ENCODE measurements around the gene LPAR6.
A peak's percentile ranks its signal among the peaks of the same experiment; 100 is the strongest.

LPAR6 gene

GRCh38 chr13:48414501-48414900 is 1.6 kb upstream of the LPAR6 start:
- DNase-seq, result no peak

DNA sequence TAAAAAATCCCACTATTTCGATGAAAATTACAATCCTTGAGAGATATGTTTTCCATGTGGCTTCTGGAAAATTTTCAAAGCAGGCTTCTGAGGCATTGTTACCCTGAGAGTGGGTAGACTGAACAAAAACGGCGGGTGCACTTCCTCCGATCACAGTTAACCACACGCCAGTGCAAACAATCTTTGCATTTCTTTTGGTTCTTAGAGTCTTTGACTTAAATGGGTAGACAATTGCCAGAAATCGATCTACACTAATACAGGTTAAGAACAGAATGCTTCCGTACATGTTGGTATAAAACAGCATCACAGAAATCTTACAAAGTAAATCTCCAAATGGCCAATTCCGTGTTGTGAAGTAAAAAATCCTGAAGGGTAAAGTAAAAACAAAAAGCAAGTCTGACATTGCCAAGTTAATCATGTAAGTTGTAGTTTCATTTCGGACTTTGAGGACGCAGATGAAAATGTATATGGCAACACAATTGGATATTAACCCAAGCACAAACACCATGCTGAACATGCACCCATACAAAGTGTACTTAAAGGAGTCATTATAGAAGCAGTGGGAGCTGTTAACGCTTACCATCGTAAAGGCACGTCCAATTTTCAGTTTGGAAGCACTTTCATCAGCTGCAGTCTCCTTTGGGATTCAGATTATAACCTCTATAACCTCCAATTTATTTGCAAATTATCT is 927 bp downstream of the LPAR6 start:
- no peak for DNase-seq

DNA sequence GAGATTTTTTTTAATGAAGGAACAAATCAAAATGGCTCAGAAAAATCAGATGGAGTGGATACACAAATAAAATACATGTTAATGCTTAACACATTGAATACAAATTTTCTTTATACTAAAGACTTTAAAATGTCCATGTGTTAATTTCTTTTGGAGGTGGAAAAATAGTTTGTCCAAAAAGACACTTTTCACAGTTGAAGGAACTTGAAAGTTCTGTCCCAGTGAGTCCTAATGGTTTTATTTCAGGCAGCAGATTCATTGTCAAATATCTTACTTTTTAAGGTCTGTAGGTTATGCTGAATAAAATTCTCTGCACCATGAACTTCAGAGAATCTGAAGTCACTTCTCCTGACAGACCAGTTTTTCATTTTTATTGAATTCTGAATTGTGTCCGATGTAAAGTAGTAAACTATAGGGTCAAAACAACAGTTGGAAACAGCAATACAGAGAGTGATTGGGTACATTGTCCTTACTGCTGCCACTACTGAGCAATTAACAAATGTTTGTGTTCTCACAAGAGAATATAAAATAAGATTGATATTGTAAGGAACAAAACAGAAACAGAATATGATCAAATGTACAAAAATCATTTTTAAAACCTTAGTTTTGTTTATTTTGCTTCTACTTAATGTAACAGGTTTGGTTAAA is 1.6 kb downstream of the LPAR6 start:
- DNase-seq, result no peak

GRCh38 chr13:48410199-48410598 is 2.7 kb downstream of the LPAR6 start:
- DNase-seq, result no peak

- no peak for DNase-seq
These were observed 7.0 kb downstream of the LPAR6 start for GRCh38 chr13:48405875-48406274.

DNA sequence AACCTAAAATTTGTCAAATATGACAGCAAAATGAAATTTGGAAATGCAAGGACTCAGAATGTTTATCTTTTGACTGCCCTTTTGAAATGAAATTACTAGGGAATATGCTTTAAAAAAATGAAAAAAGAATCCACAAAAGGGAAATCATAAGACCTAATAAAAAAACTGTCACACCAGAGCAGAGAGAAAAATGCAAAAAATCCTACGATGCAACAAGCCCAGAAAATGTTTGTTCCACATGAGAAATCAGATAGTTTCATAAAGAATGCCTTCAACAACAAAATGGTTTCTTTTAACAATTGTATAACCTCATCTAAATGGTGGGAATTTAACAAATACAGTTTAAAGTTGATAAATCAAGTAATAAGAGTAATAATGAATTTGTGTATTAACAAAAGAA is 8.0 kb downstream of the LPAR6 start:
- no peak for DNase-seq

GRCh38 chr13:48403913-48404312 is 9.0 kb downstream of the LPAR6 start:
- no peak for DNase-seq

GRCh38 chr13:48403151-48403631 is 9.7 kb downstream of the LPAR6 start:
- peak in 1 of 2 donors; percentile 92 for DNase-seq

DNA sequence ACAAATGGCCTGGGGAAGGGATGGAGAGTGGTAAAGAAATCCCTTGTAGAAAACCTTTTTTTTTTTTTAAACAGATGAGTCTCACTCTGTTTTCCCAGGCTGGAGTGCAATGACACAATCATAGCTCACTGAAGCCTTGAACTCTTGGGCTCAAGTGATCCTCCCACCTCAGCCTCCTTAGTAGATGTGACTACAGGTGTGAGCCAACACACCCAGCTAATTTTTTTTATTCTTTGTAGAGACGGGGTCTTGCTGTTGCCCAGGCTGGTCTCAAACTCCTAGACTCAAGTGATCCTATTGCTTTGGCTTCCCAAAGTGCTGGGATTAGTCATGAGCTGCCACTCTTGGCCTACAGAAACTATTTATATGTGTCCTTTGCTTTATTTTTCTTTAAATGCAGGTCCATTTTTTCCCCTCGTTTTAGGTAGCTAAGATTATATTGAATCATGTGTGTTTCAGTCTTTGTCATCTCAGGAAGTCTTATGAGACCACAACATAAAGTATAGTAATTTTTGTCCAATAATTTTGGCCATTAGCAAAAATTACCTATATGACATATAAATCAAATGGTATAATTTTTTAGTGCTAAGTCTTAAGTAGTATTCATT is 10.5 kb downstream of the LPAR6 start:
- DNase-seq, result no peak

GRCh38 chr13:48401480-48401879 is 11.4 kb downstream of the LPAR6 start:
- DNase-seq, result peak in 1 of 2 donors; percentile 53

DNA sequence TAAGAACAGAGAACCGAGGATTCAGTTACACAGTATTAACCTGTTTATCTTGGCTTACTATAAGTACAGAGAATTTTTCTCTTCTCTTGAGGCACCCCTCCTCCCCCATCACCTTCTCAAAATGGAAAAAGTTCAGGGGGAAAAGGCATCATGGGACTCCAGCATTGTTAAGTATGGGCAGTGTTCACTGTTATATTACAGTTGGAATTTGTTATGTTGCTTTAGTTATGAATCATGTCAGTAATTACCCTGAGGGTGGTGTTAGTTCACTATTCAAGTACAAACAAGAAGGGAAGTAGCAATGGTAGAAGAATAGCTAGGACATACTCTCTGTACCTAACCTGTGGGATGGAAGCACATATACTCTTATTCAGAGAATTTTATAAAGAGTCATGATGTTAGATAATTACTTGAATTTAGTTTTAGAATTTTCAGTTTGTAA is 12.0 kb downstream of the LPAR6 start:
- DNase-seq, result peak in 1 of 2 donors; percentile 74

GRCh38 chr13:48400090-48400694 is 12.7 kb downstream of the LPAR6 start:
- no peak for DNase-seq

- no peak for DNase-seq
These were observed 14.3 kb downstream of the LPAR6 start for GRCh38 chr13:48398450-48399095.

DNA sequence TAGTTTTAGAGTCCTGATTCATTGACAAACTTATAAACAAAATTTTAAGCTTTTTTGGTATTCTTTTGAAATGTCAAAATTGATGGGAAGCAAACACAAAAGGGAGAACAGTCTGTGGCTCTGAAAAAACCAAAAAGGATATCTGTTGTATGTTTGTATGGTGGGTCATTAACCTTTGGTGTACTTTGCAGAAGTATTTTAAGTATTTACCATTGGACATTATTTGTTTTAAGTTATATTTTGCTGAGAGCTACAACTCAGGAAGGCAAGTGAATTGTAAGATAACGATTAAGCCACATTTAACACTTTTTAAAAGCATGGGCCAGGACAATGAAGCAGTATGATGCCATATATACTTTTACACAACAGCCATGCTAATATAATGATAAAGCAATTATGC is 15.2 kb downstream of the LPAR6 start:
- DNase-seq, result no peak

GRCh38 chr13:48393698-48394085 is 19.2 kb downstream of the LPAR6 start:
- no peak for DNase-seq

GRCh38 chr13:48393030-48393697 is 19.7 kb downstream of the LPAR6 start:
- DNase-seq, result no peak

GRCh38 chr13:48391257-48391656 is 21.7 kb downstream of the LPAR6 start:
- no peak for DNase-seq

DNA sequence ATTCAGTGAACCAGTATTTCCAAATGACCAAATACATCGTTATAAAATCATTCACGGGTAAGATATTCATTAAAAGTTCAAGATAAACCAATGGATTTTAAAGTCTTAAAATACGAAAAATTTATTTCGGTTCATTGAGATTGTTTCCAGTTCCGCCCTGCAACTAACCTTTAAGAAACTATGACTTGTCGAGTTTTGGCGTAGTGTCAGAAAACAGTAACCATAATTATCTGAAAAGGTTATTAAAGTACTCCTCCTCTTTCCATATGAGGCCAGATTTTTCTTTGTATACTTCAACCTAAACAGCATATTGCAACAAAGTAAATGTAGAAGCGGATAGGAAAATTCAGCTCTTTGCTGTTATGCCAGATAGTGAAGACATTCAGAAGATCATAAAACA is 26.1 kb downstream of the LPAR6 start:
- no peak for DNase-seq

- no peak for DNase-seq
These were observed 29.5 kb downstream of the LPAR6 start for GRCh38 chr13:48383384-48383783.

DNA sequence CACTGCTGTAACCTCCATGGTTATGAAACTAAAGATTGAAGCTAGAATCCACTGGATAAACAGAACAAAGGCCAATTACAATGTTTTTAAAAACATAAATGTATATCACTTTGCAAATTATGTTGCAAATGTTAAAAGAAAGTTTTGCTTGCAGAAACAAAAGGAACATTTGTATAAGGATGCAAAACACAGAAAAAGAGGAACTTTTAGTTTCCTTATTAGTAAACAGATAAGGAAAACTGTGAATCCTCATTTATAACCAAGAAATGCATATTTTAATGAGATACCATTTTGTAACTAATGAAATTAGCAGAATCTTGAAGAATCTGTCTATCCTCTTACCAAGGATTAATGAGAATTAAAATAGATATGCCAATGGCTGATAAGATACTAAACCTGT is 32.3 kb downstream of the LPAR6 start:
- DNase-seq, result no peak

GRCh38 chr13:48377857-48378256 is 35.1 kb downstream of the LPAR6 start:
- DNase-seq, result no peak

DNA sequence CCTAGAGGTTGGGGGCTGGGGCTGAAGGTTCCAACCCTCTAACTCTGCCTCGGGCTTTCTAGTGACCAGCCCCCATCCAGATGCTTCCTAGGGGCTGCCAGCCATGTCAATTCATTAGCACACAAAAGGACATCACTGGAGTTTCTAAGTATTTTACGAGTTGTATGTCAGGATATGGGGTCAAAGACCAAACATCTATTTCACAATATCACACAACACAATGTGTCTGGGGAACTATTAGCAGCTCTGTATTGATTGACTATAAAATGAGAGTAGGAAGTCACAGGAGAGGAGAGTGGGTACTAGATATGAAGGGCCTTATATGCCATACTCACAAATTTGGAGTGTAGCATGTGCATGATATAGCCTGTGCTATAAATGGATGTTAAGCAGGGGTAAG is 42.1 kb downstream of the LPAR6 start:
- DNase-seq, result no peak

- DNase-seq, result no peak
These were observed 42.9 kb downstream of the LPAR6 start for GRCh38 chr13:48369988-48370387.
